IMR-90 (cell line): ENCODE data around the gene DUOX1. TPM values are rescaled to one million over a fixed set of nuclear protein-coding genes. Genes with fewer than 3 reads are reported as not detected.

Experiments
- ATAC-seq: fragments of 200-7000 bp; cut with Tn5 transposase; 2 replicates; pipeline ENCODE4 v1.9.1; 2020; ENCODE audit warnings: low read depth, mild to moderate bottlenecking, moderate library complexity
- BruUV-seq: library from RNA; stranded (reverse); fragments of 400-500 nt; replicated peaks from 2 replicates; lab custom pipeline; 2021; lab: Mats Ljungman, UMichigan
- CTCF ChIA-PET: fragments of 300-600 bp; formaldehyde crosslinking; extraction: SDS; loops from one replicate; lab custom pipeline; 2021; ENCODE audit warnings: antibody characterized with exemption; lab: Yijun Ruan, JAX
- POLR2A ChIA-PET: fragments of 300-600 bp; sonication (Branson Sonifier 250); formaldehyde crosslinking; loops from one replicate; lab custom pipeline; 2022; ENCODE audit warnings: antibody characterized with exemption; ENCODE audit not compliant: unreplicated experiment; lab: Charles Lee
- DNase-seq: peaks from one replicate; pipeline ENCODE4 v3.0.0; 2013
- H2AFZ ChIP-seq: replicated peaks from 2 replicates; pipeline ENCODE3; 2013; ENCODE audit warnings: low read length, mild to moderate bottlenecking; ENCODE audit not compliant: poor library complexity
- H2AK5ac ChIP-seq: 2 replicates; pipeline ENCODE4 v1.6.1; 2013; ENCODE audit warnings: low read depth, low read length, inconsistent platforms
- H2AK9ac ChIP-seq: replicated peaks from 2 replicates; pipeline ENCODE3; 2013; ENCODE audit warnings: mild to moderate bottlenecking, low read depth, low read length, moderate library complexity; ENCODE audit not compliant: poor library complexity
- H2BK120ac ChIP-seq: 2 replicates; pipeline ENCODE4 v1.6.1; 2013; ENCODE audit warnings: low read depth, low read length, inconsistent platforms
- H2BK15ac ChIP-seq: 3 replicates; pipeline ENCODE4 v1.6.1; 2013; ENCODE audit warnings: low read depth, low read length, inconsistent platforms
- H2BK20ac ChIP-seq: 2 replicates; pipeline ENCODE4 v1.6.1; 2013; ENCODE audit warnings: low read depth, mild to moderate bottlenecking, inconsistent platforms, low read length, moderate library complexity
- H2BK5ac ChIP-seq: 2 replicates; pipeline ENCODE4 v1.6.1; 2013; ENCODE audit warnings: mild to moderate bottlenecking, low read depth, low read length, inconsistent platforms; ENCODE audit not compliant: poor library complexity, severe bottlenecking
- H3K14ac ChIP-seq: replicated peaks from 2 replicates; pipeline ENCODE4 v1.6.1; 2013; ENCODE audit warnings: low read depth, low read length, inconsistent platforms
- H3K18ac ChIP-seq: 2 replicates; pipeline ENCODE4 v1.6.1; 2013; ENCODE audit warnings: low read depth, low read length, control low read depth
- H3K23ac ChIP-seq: 2 replicates; pipeline ENCODE4 v1.6.1; 2013; ENCODE audit warnings: low read depth, low read length, inconsistent platforms
- H3K27ac ChIP-seq: 2 replicates; pipeline ENCODE4 v1.5.1; 2013; ENCODE audit warnings: mild to moderate bottlenecking, control low read depth, low read length; ENCODE audit not compliant: insufficient read depth
- H3K27me3 ChIP-seq: 2 replicates; pipeline ENCODE4 v1.6.1; 2013; ENCODE audit warnings: low read length; ENCODE audit not compliant: control insufficient read depth, insufficient read depth
- H3K36me3 ChIP-seq: 2 replicates; pipeline ENCODE4 v1.6.1; 2013; ENCODE audit warnings: low read length, mixed read lengths; ENCODE audit not compliant: control insufficient read depth, insufficient read depth
- H3K4ac ChIP-seq: 2 replicates; pipeline ENCODE4 v1.6.1; 2013; ENCODE audit warnings: low read depth, low read length, inconsistent platforms
- H3K4me1 ChIP-seq: 2 replicates; pipeline ENCODE4 v1.6.1; 2013; ENCODE audit warnings: low read length, mixed read lengths; ENCODE audit not compliant: control insufficient read depth, insufficient read depth
- H3K4me2 ChIP-seq: 2 replicates; pipeline ENCODE4 v1.6.1; 2013; ENCODE audit warnings: low read depth, mild to moderate bottlenecking, control low read depth, low read length, moderate library complexity
- H3K4me3 ChIP-seq: 2 replicates; pipeline ENCODE4 v1.5.1; 2013; ENCODE audit warnings: low read depth, mild to moderate bottlenecking, control low read depth, low read length, moderate library complexity; ENCODE audit not compliant: insufficient read depth
- H3K56ac ChIP-seq: 2 replicates; pipeline ENCODE4 v1.6.1; 2013; ENCODE audit warnings: low read length, inconsistent platforms; ENCODE audit not compliant: insufficient read depth; ENCODE audit errors: extremely low read depth
- H3K79me1 ChIP-seq, 2 experiments: 2 replicates each; pipeline ENCODE4 v1.6.1; 2013; ENCODE audit warnings: low read length in 2 of 2, inconsistent platforms in 1 of 2, low read depth in 1 of 2
- H3K9ac ChIP-seq: 2 replicates; pipeline ENCODE4 v1.6.1; 2013; ENCODE audit warnings: low read depth, low read length, control low read depth
- H3K9me1 ChIP-seq: 2 replicates; pipeline ENCODE4 v1.6.1; 2013; ENCODE audit warnings: low read length, inconsistent platforms; ENCODE audit not compliant: insufficient read depth
- H3K9me3 ChIP-seq: 2 replicates; pipeline ENCODE4 v1.6.1; 2013; ENCODE audit warnings: low read length; ENCODE audit not compliant: control insufficient read depth, insufficient read depth
- H4K20me1 ChIP-seq: 2 replicates; pipeline ENCODE4 v1.6.1; 2013; ENCODE audit warnings: low read length, inconsistent platforms; ENCODE audit not compliant: insufficient read depth
- H4K5ac ChIP-seq: 2 replicates; pipeline ENCODE4 v1.6.1; 2013; ENCODE audit warnings: mild to moderate bottlenecking, low read depth, low read length, control low read depth
- H4K8ac ChIP-seq, 2 experiments: 2 replicates each; pipeline ENCODE4 v1.6.1; 2013; ENCODE audit warnings: low read depth in 2 of 2, low read length in 2 of 2, control low read depth in 1 of 2, inconsistent platforms in 1 of 2
- H4K91ac ChIP-seq: 2 replicates; pipeline ENCODE4 v1.6.1; 2013; ENCODE audit warnings: low read depth, low read length, inconsistent platforms; ENCODE audit not compliant: insufficient read depth
- RCOR1 ChIP-seq: IDR thresholded peaks from 2 replicates; pipeline ENCODE4 v1.6.1; 2012; ENCODE audit warnings: mild to moderate bottlenecking, low read length, improper control_type of control experiment; ENCODE audit not compliant: insufficient replicate concordance
- WGBS, 2 experiments: methylation state at CpG; one replicate each; pipeline versions ENCODE4 v1.1.5 to v1.1.7; 2013; ENCODE audit warnings: missing lambda C conversion rate in 2 of 2; ENCODE audit not compliant: insufficient read length in 1 of 2; ENCODE audit errors: extremely low coverage in 2 of 2; 5-methylcytosine and 5-hydroxymethylcytosine counted together
- dilution Hi-C: fragments of 300-500 bp; cut with HindIII; formaldehyde crosslinking; loops from one replicate; pipeline ENCODE4 v1.14.3; 2018; ENCODE audit warnings: low sequenced_read_pairs; ENCODE audit not compliant: unreplicated experiment
- in situ Hi-C: fragments of 300-500 bp; cut with MboI; formaldehyde crosslinking; loops from 3 replicates; pipeline ENCODE4 v1.14.3; 2019; ENCODE audit warnings: low sequenced_read_pairs, inconsistent platforms, mixed read lengths
- intact Hi-C: fragments of 100-400 bp; cut with micrococcal nuclease; formaldehyde crosslinking; loops from 2 replicates; pipeline ENCODE4 v1.10.0; 2022
- polyA plus RNA-seq, 3 experiments: library from polyadenylated mRNA; depleted of rRNA; stranded (reverse); fragments of >200 nt; gene quantifications; 2 replicates each; pipeline ENCODE4 v1.2.3, GENCODE V29; 2012; ENCODE audit warnings: low replicate concordance in 1 of 3
- total RNA-seq: library from RNA; depleted of rRNA; stranded (reverse); fragments of >200 nt; gene quantifications from 2 replicates; pipeline ENCODE4 v1.2.3, GENCODE V29; 2012

Gene DUOX1
- total and polyA plus RNA-seq, 2 of the 4 experiments (the other 2 are of a cell fraction) = not detected

GRCh38 chr15:45087513-45087912, 42.3 kb upstream of the DUOX1 start:
- ATAC-seq (no peak), DNase-seq (no peak)
- Histone ChIP-seq H3K56ac (no peak overlapping the region), H4K8ac (no peak overlapping the region), H3K4me2 (no peak overlapping the region), H2AK5ac (no peak overlapping the region), H3K9me1 (peaks cover 9% of the 10 kb centered on the region), H3K14ac (no peak overlapping the region), H3K23ac (no peak overlapping the region), H3K9ac (no peak overlapping the region), H2BK20ac (no peak overlapping the region; the same call in 1 of the 2 replicates), H4K20me1 (no peaks in the 10 kb centered on the region), H2BK15ac (no peak overlapping the region), H4K91ac (no peak overlapping the region), H2BK120ac (no peak overlapping the region), H4K5ac (no peak overlapping the region), H3K4me3 (no peak overlapping the region), H3K27me3 (peaks cover 31% of the 10 kb centered on the region), H3K27ac (no peak overlapping the region), H3K4me1 (peaks cover 9% of the 10 kb centered on the region; the same call in 1 of the 2 replicates), H3K4ac (no peak overlapping the region), H2BK5ac (no peak overlapping the region), H2AFZ (no peak overlapping the region), H3K79me1 (no peaks in the 10 kb centered on the region), H2AK9ac (no peak overlapping the region), H3K9me3 (no peaks in the 10 kb centered on the region), H3K36me3 (no peaks in the 10 kb centered on the region), H3K18ac (no peak overlapping the region)
- no peak for TF ChIP-seq RCOR1
- CTCF ChIA-PET = interaction anchor here (1.3 to 3.0 kb wide), 2 partner anchors 31 to 39 kb away, joined by 3 to 14 read pairs; no protein-coding TSS in a partner anchor
- WGBS, 2 experiments = no CpG with 5 or more reads among the region's 1 CpG
- intact Hi-C loops = no loop called here
- in situ Hi-C loops = no loop called here
- dilution Hi-C loops = no loop called here
- no TSS peak for BruUV-seq
- POLR2A ChIA-PET = no interaction called here
